Brain pericyte (primary cell): ENCODE results near the gene RNF123.
A peak's percentile ranks its signal among the peaks of the same experiment; 100 is the strongest.

ENCODE experiments used
- DNase-seq: peaks from one replicate; pipeline ENCODE4 v3.0.0-alpha.2; 2012; ENCODE audit warnings: low read depth, low spot score

Gene RNF123

DNA sequence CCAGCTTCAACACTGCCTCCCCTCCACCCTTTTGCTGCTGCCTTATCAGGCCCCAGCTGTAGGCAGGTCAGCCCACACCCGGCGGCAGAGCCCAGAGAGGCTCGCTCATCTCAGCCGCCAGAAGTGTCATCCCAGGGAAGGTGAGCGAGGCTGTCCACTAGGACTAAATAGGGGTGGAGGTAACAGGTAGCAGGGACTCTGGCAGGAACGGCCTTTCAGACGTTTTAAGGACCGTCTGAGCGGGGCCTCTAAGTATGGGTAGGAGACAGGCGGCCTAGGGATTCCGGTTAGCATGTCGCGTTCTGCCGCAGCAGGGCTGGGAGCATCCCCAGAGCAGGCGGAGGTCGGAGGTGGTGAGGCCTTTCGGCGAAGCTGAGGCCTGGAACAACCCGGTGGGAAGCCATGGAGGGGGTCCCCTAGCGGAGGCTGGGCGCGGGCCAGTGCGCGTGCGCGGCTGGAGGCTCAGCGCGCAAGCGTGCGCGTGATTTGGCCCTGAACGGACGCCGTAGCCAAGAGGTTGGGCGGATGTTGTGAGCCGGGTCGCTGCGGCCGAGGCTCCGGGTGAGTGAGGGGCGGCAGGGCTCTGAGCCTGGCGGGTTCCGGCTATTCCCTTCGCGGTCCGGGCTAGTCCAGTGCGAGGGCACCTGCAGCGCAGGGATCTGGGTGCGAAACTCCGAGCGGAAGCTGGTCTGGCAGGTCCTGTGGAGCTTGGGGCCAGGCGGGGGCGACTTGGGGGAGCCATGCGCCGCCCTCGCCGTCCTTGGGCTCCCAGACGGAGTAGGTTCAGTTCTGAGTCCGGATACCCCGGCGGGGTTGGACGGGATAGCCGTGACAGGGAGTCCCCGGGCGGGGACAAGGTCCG, at the start of gene RNF123, which contains the start of gene MST1:
RNF123 (plus strand) TSS at position 512 of the 862 bp plus-strand sequence. CDS start 1,609 bp downstream, outside the sequence.
MST1 (minus strand) TSS at position 429 of the 862 bp plus-strand sequence. CDS start 783 bp downstream, outside the sequence.
- DNase-seq: peak; percentile 65

- no peak for DNase-seq
Measured at GRCh38 chr3:49641292-49641691, 48.1 kb upstream of the RNF123 start.

DNA sequence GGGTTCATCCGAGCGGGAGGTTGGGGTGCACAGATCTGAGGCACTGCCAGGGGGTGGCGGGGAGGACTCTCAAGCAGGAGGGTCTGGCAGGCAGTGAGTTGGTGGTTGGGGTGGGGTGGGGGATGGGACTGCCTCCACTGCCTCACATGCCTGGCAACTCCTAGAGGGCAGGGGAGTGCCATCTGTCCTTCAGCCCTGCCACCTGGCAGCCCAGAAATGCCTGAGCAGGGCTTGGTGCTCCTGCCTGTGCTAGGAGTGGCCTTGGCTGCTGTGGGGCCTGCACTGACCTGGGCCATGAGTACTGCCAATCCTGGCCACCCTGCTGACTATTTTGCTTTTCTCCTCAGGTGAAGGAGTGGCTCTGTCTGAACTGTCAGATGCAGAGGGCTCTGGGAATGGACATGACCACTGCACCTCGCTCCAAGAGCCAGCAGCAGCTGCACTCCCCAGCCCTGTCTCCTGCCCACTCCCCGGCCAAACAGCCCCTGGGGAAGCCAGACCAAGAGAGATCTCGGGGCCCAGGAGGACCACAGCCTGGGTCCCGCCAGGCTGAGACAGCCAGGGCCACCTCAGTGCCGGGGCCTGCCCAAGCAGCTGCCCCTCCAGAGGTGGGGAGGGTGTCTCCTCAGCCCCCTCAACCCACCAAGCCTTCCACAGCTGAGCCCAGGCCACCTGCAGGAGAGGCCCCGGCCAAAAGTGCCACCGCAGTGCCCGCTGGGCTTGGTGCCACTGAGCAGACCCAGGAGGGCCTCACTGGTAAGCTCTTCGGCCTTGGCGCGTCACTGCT, 47.2 kb upstream of the RNF123 start:
- DNase-seq: no peak

DNA sequence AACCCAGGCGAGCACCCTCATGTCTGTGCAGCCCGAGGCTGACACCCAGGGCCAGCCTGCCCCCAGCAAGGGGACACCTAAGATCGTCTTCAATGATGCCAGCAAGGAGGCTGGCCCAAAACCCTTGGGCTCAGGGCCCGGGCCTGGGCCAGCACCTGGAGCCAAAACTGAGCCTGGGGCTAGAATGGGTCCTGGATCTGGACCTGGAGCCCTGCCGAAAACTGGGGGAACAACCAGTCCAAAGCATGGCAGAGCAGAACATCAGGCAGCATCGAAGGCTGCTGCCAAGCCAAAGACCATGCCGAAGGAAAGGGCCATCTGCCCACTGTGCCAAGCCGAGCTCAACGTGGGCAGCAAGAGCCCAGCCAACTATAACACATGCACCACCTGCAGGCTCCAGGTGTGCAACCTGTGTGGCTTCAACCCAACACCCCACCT, 46.6 kb upstream of the RNF123 start:
- DNase-seq: no peak

DNA sequence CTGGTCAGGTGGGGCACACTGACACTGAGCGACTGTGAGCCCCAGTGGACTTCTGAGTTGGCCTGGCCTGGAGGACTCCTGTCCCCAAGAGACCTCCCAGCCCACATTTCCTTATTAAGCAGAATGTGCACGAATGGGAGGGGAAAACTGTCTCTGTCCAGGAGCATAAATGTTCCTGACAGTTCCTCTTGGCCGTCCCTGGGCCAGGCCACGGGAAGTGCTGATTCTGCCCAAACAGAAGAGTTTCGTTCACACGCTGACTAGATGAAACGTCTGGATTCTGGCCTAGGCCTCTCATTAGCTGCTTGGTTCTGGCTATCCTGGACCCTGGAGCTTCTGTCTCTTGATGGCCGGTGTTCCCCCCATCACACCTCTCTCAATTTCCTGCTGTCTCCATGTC, 44.7 kb upstream of the RNF123 start:
- DNase-seq: no peak

DNA sequence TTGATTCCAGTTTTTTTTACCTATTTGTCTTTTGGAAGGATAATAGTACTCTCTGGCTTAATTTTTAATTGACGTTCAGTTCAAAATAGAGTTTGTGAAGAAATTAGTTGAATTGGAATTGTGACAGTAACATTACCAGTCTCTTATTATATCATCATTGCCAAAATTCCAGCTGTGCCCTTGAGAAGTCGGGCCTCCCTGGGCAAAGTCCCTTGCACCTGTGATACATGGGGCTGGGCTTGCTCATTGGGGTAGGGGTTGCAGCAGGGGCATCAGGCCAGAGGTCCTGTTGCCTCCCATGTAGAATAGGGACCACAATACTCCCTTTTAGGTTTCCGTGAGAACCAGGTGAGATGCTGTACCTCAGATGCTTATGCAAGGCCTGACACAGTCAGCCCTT, 43.1 kb upstream of the RNF123 start:
- DNase-seq: no peak

- DNase-seq: no peak
Measured at GRCh38 chr3:49647741-49648140, 41.6 kb upstream of the RNF123 start.

GRCh38 chr3:49648354-49649019, 40.9 kb upstream of the RNF123 start:
- DNase-seq: no peak

GRCh38 chr3:49649576-49649975, 39.8 kb upstream of the RNF123 start:
- DNase-seq: no peak

GRCh38 chr3:49650177-49650576, 39.2 kb upstream of the RNF123 start:
- DNase-seq: no peak

DNA sequence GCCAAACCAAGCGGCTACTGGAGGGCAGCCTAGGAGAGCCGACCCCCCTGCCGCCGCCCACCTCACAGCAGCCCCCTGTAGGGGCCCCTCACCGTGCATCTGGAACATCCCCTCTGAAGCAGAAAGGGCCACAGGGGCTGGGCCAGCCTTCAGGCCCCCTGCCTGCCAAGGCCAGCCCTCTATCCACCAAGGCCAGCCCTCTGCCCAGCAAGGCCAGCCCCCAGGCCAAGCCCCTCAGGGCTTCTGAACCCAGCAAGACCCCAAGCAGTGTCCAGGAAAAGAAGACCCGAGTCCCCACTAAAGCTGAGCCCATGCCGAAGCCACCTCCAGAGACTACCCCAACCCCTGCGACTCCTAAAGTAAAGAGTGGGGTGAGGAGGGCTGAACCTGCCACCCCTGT, 38.7 kb upstream of the RNF123 start:
- DNase-seq: no peak

- DNase-seq: no peak
Measured at GRCh38 chr3:49652218-49652902, 37.0 kb upstream of the RNF123 start.

- no peak for DNase-seq
Measured at GRCh38 chr3:49652903-49653415, 36.4 kb upstream of the RNF123 start.

DNA sequence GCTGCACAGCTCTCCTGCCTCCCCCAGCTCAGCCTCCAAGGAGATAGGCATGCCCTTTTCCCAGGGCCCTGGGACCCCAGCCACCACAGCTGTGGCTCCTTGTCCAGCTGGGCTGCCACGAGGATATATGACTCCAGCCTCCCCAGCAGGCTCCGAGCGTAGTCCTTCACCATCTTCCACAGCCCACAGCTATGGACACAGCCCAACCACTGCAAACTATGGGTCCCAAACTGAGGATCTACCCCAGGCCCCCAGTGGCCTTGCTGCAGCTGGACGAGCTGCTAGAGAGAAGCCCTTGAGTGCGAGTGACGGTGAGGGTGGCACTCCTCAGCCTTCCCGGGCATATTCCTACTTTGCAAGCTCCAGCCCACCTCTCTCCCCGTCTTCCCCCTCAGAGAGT, 35.7 kb upstream of the RNF123 start:
- DNase-seq: no peak

DNA sequence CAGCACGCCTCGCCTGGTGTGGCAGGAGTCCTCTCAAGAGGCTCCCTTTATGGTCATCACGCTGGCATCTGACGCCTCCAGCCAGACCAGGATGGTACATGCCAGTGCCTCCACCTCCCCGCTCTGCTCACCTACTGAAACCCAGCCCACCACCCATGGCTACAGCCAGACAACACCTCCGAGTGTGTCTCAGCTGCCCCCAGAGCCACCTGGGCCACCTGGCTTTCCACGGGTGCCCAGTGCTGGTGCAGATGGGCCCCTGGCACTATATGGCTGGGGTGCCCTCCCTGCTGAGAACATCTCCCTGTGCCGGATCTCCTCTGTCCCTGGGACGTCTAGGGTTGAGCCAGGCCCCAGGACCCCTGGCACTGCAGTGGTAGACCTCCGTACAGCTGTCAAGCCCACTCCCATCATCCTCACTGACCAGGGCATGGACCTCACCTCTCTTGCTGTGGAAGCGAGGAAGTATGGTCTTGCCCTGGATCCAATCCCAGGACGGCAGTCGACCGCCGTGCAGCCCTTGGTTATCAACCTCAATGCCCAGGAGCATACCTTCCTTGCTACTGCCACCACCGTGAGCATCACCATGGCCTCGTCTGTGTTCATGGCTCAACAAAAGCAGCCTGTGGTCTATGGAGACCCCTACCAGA, 35.1 kb upstream of the RNF123 start:
- DNase-seq: no peak

DNA sequence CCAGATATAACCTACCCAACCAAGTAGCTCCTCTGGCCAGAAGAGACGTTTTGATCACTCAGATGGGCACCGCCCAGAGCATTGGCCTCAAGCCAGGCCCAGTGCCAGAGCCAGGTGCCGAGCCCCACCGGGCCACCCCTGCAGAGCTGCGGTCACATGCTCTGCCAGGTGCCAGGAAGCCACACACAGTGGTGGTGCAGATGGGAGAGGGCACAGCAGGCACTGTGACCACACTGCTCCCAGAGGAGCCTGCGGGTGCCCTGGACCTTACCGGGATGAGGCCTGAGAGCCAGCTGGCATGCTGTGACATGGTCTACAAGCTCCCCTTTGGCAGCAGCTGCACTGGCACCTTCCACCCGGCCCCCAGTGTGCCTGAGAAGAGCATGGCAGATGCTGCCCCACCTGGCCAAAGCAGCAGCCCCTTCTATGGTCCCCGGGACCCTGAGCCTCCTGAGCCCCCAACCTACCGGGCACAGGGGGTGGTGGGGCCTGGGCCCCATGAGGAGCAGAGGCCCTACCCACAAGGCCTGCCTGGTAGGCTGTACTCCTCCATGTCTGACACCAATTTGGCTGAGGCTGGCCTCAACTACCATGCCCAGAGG, 34.3 kb upstream of the RNF123 start:
- DNase-seq: no peak

DNA sequence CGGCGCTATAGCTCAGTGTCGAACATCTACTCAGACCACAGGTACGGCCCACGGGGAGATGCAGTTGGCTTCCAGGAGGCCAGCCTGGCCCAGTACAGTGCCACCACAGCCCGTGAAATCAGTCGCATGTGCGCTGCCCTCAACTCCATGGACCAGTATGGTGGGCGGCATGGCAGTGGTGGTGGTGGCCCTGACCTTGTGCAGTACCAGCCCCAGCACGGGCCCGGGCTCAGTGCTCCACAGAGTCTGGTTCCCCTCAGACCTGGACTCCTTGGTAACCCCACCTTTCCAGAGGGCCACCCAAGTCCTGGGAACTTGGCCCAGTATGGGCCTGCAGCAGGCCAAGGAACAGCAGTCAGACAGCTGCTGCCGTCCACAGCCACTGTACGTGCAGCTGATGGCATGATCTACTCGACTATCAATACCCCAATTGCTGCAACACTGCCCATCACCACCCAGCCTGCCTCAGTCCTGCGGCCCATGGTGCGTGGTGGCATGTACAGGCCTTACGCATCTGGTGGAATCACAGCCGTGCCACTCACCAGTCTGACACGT, 33.5 kb upstream of the RNF123 start:
- no peak for DNase-seq

GRCh38 chr3:49656541-49657112, 32.7 kb upstream of the RNF123 start:
- no peak for DNase-seq

- DNase-seq: no peak
Measured at GRCh38 chr3:49657208-49657915, 32.0 kb upstream of the RNF123 start.
